Gastrocnemius medialis (tissue), 4 donors: ENCODE results near the gene C10orf120. TPM values are rescaled to one million over a fixed set of nuclear protein-coding genes. Genes with fewer than 3 reads are reported as not detected.

Experiments used
- ATAC-seq, 2 donors: fragments of 150-250 bp; one replicate each; pipeline ENCODE4 v1.9.1; 2016
- DNase-seq, 2 donors: peaks; one replicate each; pipeline ENCODE4 v3.0.0-alpha.2; 2019
- H3K27ac ChIP-seq, 4 donors: fragments of 200-600 bp; sonication (generic); 1 replicate in 1 of 4; 2 replicates in 3 of 4; pipeline ENCODE4 v1.5.1; 2016 to 2018; ENCODE audit warnings: mild to moderate bottlenecking in 2 of 4, moderate library complexity in 1 of 4
- H3K27me3 ChIP-seq, 3 donors: fragments of 200-600 bp; sonication (generic) in 2 of 3; 1 replicate in 1 of 3; 2 replicates in 2 of 3; pipeline versions ENCODE4 v1.5.1 to v1.6.0; 2016 to 2019; ENCODE audit warnings: mild to moderate bottlenecking in 1 of 3, moderate library complexity in 1 of 3
- H3K36me3 ChIP-seq, 2 donors: fragments of 200-600 bp; sonication (generic) in 1 of 2; one replicate each; pipeline ENCODE4 v1.5.1; 2017 to 2018
- H3K4me1 ChIP-seq, 2 donors: fragments of 200-600 bp; sonication (generic) in 1 of 2; one replicate each; pipeline ENCODE4 v1.5.1; 2016 to 2017; ENCODE audit warnings: mild to moderate bottlenecking in 2 of 2
- H3K4me3 ChIP-seq, 4 donors: fragments of 200-600 bp; sonication (generic) in 3 of 4; 1 replicate in 1 of 4; 2 replicates in 3 of 4; pipeline ENCODE4 v1.5.1; 2016 to 2019; ENCODE audit warnings: mild to moderate bottlenecking in 2 of 4
- H3K9me3 ChIP-seq, 3 donors: fragments of 200-600 bp; sonication (generic) in 2 of 3; 1 replicate in 1 of 3; 2 replicates in 2 of 3; pipeline ENCODE4 v1.5.1; 2016 to 2019
- CTCF ChIP-seq, 5 experiments: fragments of 450-650 bp in 3 of 5; fragments of 200-600 bp in 2 of 5; sonication (generic) in 2 of 5; IDR thresholded peaks in 4 of 5; conservative IDR thresholded peaks in 1 of 5; 1 replicate in 4 of 5; 2 replicates in 1 of 5; pipeline ENCODE4 v1.5.1; 2016 to 2019; ENCODE audit warnings: antibody characterized with exemption in 5 of 5, mild to moderate bottlenecking in 3 of 5, moderate library complexity in 3 of 5
- POLR2A ChIP-seq, 2 donors: fragments of 450-650 bp; IDR thresholded peaks; one replicate each; pipeline ENCODE4 v1.6.1; 2017; ENCODE audit warnings: antibody characterized with exemption in 2 of 2, mild to moderate bottlenecking in 2 of 2, moderate library complexity in 2 of 2
- in situ Hi-C, 4 donors: fragments of 200-750 bp; cut with MboI; loops; one replicate each; pipeline versions ENCODE4 v1.15.0 to v1.8.0; 2017; ENCODE audit warnings: low sequenced_read_pairs in 4 of 4
- intact Hi-C: fragments of 100-400 bp; cut with DNase I; formaldehyde crosslinking; loops from one replicate; pipeline ENCODE4 v1.15.1; 2023; ENCODE audit warnings: low total_unique reads
- total RNA-seq, 4 donors: library from RNA; depleted of rRNA; stranded (reverse); fragments of >200 nt; gene quantifications; one replicate each; pipeline versions ENCODE4 v1.1.0 to v1.2.3, GENCODE V29; 2016

The C10orf120 gene
- total RNA-seq, 4 donors from 2014 or later: not detected

DNA sequence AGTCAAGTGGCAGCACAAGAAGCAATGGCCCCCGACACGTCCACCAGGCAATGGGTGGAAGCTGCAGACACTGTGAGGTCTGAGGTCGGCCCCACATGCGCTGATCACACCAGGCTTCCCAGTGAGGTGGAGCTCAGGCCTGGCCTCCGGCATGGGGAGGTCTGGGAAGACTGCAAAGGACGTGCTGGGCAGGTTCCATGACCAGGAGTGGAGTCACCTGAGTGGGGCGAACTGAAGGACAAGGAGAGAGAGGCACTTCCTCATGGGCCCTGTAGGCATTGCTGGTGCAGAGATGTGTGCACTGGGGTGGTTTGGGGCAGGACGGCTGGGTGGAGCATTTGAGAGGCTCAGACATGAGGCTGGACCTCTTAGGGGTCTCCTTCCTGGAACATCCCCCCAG lies 35.1 kb downstream of the C10orf120 start:
- Histone ChIP-seq H3K4me1 (no peaks in the 10 kb centered on the region), H3K27me3 (peaks cover 0 to 4% (median 2%) of the 10 kb centered on the region in 3 donors), H3K4me3 (no peak overlapping the region), H3K36me3 (no peaks in the 10 kb centered on the region), H3K9me3 (no peaks in the 10 kb centered on the region), H3K27ac (no peak overlapping the region)
- in situ Hi-C loops (no loop called here), intact Hi-C loops (no loop called here)
- ATAC-seq (no peak), DNase-seq (no peak)
- TF ChIP-seq POLR2A (IDR thresholded peaks at IDR 0.05): no peak
- no peak for TF ChIP-seq CTCF (IDR thresholded peaks at IDR 0.05 in 4 of 5, conservative IDR thresholded peaks at IDR 0.05 in 1 of 5)

DNA sequence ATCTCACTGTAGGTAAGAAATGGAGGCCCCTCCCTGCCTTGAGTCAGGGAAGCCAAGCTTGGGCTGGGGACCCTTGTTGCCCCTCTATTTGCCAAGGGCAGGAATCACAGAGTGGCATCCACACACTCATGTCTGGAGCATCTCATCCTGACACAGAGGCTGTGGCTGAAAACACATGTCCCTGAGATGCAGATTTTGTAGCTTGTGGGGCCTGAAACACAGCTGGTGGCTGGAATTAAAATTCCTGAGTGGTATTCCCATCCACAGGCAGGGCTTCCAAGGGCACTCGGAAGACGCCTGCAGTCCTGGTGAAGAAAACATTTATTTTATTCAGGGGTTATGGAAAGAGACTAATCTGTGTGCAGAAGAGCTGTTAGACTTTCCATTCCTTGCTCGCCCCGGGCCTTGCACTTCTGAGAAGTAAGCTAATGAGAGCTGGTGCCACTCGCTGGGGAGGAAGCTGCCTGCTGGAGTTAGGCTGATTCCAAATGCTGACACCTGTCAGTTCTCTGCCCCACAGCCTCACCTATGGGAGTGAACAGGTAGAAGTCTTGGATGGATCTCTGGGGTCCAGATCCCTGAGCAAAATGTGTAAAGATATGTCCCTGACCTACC lies 36.0 kb downstream of the C10orf120 start:
- DNase-seq (no peak), ATAC-seq (no peak)
- Histone ChIP-seq H3K36me3 (no peaks in the 10 kb centered on the region), H3K27ac (no peak overlapping the region), H3K4me3 (no peak overlapping the region), H3K4me1 (no peaks in the 10 kb centered on the region), H3K9me3 (no peaks in the 10 kb centered on the region), H3K27me3 (peaks cover 0 to 4% (median 2%) of the 10 kb centered on the region in 3 donors)
- no peak for TF ChIP-seq POLR2A (IDR thresholded peaks at IDR 0.05)
- in situ Hi-C loops (no loop called here), intact Hi-C loops (no loop called here)

- DNase-seq (no peak), ATAC-seq (no peak)
- H3K36me3 ChIP-seq: no peaks in the 10 kb centered on the region
- in situ Hi-C loops: no loop called here
- no peaks in the 10 kb centered on the region for H3K9me3 ChIP-seq
- H3K27ac ChIP-seq: no peak overlapping the region
- peaks cover 0 to 4% (median 2%) of the 10 kb centered on the region in 3 donors for H3K27me3 ChIP-seq
- H3K4me1 ChIP-seq: no peaks in the 10 kb centered on the region
- TF ChIP-seq CTCF (IDR thresholded peaks at IDR 0.05 in 4 of 5, conservative IDR thresholded peaks at IDR 0.05 in 1 of 5) (no peak), POLR2A (IDR thresholded peaks at IDR 0.05) (no peak)
- no peak overlapping the region for H3K4me3 ChIP-seq
- intact Hi-C loops: no loop called here
Measured at GRCh38 chr10:122662231-122662630, 37.4 kb downstream of the C10orf120 start.

DNA sequence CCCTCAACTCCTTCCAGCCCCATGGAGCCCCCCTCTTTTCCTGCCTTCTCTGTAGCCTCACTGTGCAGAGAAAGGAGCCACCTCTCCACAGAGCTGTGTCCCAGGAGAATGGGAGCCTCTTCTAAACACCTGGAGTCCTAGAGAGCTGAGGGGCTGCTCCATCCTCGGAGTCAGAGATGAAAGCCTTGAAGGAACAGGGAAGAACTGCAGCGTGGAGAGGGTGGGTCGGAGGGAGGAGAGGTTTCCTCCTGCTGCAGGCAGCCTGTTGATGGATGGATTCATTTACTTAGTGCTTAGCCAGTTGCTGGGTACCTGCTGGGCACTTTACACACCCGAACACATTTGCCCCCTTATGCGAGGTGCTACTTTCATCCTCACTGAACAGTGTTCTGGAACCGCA lies 39.0 kb downstream of the C10orf120 start:
- intact Hi-C loops: no loop called here
- ATAC-seq: no peak
- in situ Hi-C loops: no loop called here

DNA sequence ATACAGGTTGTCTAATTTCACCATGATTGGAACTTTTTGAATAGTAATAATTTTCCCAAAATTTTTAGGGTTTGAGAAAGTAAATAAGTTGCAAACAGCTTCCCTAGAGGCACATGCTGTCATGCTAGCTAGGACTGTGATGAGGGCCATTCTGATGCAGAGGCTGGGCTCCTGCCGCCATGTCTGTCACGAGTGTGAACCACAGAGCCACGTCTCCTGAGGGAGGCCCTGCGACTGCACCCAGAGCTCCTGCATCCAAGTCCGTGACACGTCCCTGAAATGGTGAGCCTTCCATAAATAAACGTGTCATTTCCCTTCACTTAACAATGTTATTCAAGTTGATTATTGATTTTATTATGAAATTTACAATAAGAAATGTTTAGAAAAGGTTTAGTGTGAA lies 40.0 kb downstream of the C10orf120 start:
- ATAC-seq: no peak
- intact Hi-C loops: no loop called here
- Histone ChIP-seq H3K4me1 (no peaks in the 10 kb centered on the region), H3K36me3 (no peaks in the 10 kb centered on the region), H3K27me3 (peaks cover 0 to 2% (median 0%) of the 10 kb centered on the region in 3 donors), H3K27ac (no peak overlapping the region), H3K9me3 (no peaks in the 10 kb centered on the region), H3K4me3 (no peak overlapping the region)
- no peak for DNase-seq
- in situ Hi-C loops: no loop called here
- TF ChIP-seq POLR2A (IDR thresholded peaks at IDR 0.05) (no peak), CTCF (IDR thresholded peaks at IDR 0.05 in 4 of 5, conservative IDR thresholded peaks at IDR 0.05 in 1 of 5) (no peak)

More for the DNA sequence above, 39.0 kb downstream of the C10orf120 start:
- Histone ChIP-seq H3K27me3 (peaks cover 0 to 2% (median 2%) of the 10 kb centered on the region in 3 donors), H3K9me3 (no peaks in the 10 kb centered on the region), H3K4me3 (no peak overlapping the region), H3K36me3 (no peaks in the 10 kb centered on the region), H3K4me1 (no peaks in the 10 kb centered on the region), H3K27ac (no peak overlapping the region)
- no peak for DNase-seq
- TF ChIP-seq CTCF (IDR thresholded peaks at IDR 0.05 in 4 of 5, conservative IDR thresholded peaks at IDR 0.05 in 1 of 5) (no peak), POLR2A (IDR thresholded peaks at IDR 0.05) (no peak)
